RWPE1 (cell line): Measurements from ENCODE around the gene ATAT1.

Source experiments
- CTCF ChIA-PET: fragments of 350-600 bp; sonication (Branson Sonifier 250); formaldehyde crosslinking; extraction: SDS; loops from one replicate; lab custom pipeline; 2021; lab: Yijun Ruan, JAX
- POLR2A ChIA-PET: fragments of 400-600 bp; formaldehyde crosslinking; extraction: SDS; loops from one replicate; lab custom pipeline; 2020; ENCODE audit warnings: antibody characterized with exemption; ENCODE audit not compliant: low non-redundant PET; lab: Yijun Ruan, JAX
- DNase-seq: peaks from one replicate; pipeline ENCODE4 v3.0.0; 2012; ENCODE audit warnings: low spot score
- H3K27ac ChIP-seq: fragments of 450-650 bp; 2 replicates; pipeline ENCODE4 v1.5.1; 2017
- TF ChIP-seq, protein P1 (sequence below): fragments of 450-650 bp; conservative IDR thresholded peaks from 2 replicates; pipeline ENCODE4 v1.5.1; 2017; ENCODE audit warnings: low read depth, mild to moderate bottlenecking

The ATAT1 gene

DNA sequence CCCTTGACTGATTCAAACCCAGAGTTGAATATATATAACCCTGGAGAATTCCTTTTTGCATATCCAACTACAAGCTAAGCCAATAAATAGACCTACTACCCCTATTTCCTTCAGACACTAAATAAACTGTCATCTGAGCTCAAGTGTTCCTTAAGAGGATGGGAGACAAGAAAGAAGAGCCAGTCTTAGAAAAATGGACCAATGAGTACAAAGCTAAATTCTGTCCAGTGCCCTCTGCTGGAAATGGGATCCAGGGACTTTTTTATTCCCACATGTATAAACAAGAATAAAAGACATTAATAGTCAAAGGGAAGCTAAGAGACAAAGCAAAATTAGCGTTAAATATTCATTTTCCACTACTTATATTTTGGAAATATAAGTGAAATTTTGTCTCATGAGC, 14.5 kb upstream of the ATAT1 start:
- ChIA-PET CTCF (interaction anchor here (0.6 to 1.5 kb wide), 5 partner anchors 10 to 119 kb away, joined by 3 to 7 read pairs (median 3); no protein-coding TSS in a partner anchor), POLR2A (no interaction called here)
- no peak for DNase-seq
- H3K27ac ChIP-seq: no peak overlapping the region
- TF ChIP-seq, protein P1, sequence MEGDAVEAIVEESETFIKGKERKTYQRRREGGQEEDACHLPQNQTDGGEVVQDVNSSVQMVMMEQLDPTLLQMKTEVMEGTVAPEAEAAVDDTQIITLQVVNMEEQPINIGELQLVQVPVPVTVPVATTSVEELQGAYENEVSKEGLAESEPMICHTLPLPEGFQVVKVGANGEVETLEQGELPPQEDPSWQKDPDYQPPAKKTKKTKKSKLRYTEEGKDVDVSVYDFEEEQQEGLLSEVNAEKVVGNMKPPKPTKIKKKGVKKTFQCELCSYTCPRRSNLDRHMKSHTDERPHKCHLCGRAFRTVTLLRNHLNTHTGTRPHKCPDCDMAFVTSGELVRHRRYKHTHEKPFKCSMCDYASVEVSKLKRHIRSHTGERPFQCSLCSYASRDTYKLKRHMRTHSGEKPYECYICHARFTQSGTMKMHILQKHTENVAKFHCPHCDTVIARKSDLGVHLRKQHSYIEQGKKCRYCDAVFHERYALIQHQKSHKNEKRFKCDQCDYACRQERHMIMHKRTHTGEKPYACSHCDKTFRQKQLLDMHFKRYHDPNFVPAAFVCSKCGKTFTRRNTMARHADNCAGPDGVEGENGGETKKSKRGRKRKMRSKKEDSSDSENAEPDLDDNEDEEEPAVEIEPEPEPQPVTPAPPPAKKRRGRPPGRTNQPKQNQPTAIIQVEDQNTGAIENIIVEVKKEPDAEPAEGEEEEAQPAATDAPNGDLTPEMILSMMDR: no peak; the same call in 1 of the 2 replicates

DNA sequence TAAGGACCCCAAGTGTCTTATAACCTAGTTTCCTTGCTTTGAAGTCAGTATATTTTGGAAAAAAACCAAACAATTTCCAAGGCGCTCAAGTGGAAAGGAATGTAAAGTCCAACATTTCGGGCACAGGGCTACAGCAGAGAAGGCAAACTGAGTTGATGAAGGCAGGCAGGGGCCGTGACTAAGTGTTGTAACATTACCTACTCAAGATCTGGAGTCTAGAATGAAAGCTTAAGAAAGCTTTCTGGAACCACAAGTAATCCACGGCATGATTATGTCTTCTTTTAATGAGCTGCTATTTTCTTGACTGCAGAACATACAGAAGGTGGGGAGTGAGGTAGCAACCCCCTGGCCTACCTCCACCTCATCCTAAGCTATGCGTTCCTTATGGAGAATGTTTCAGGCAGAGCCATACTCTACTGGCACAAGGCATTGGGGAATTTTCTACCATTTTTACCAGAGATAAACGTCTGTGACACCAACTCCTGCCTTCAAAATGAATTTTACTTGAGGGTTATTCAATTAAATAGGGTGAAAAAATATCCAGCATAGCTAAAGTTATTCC, 13.9 kb upstream of the ATAT1 start:
- CTCF ChIA-PET: interaction anchor here (0.6 to 1.5 kb wide), 5 partner anchors 10 to 118 kb away, joined by 3 to 7 read pairs (median 3); no protein-coding TSS in a partner anchor
- TF ChIP-seq, protein P1: no peak
- no peak for DNase-seq
- POLR2A ChIA-PET: interaction anchor here (0.5 kb wide), 1 partner anchor 42 kb away, joined by 3 read pairs; no protein-coding TSS in a partner anchor
- no peak overlapping the region for H3K27ac ChIP-seq

DNA sequence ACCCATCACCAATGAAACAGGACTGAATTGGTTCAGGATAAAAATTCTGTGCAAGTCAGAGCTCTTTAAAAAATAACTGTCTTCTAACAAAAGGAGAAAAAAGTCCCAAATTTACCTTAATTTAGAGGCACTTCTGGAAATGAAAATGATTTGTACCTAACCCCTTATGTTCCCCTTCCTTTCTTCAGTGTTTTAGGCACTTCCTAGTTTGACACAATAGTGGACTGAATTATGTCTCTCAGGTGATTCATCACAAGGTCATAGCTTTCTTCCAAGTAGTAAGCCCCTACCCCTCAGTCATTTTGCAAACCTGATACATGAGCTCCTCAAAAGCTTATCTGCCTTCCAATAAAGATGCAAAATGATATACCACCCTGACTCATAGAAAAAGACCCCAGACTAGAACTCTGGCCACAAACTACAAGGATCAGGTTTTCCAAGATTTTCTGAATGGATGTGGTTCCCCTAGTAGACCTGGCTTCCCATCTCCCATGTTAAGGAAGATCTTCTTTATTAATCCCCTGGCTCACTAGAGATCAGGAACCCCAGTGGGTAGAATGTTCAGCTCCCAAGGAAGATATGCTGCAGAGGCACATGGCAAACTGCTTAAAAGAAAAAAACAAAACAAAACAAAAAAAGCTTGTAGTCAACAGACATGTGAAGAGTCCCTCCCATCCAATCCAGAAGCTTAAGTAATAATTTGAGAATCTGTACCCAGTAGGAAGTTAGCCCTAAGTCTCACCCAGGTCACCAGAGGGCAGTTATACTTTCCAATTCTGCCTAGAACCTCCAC, 13.2 kb upstream of the ATAT1 start:
- ChIA-PET POLR2A (interaction anchor here (0.5 to 0.6 kb wide), 3 partner anchors 33 to 287 kb away, joined by 3 read pairs; partner anchors contain the start of gene TRIM39), CTCF (interaction anchor here (0.6 to 1.5 kb wide), 5 partner anchors 11 to 1006 kb away, joined by 3 to 7 read pairs (median 4); no protein-coding TSS in a partner anchor)
- DNase-seq: no peak
- TF ChIP-seq, protein P1: no peak
- H3K27ac ChIP-seq: no peak overlapping the region

DNA sequence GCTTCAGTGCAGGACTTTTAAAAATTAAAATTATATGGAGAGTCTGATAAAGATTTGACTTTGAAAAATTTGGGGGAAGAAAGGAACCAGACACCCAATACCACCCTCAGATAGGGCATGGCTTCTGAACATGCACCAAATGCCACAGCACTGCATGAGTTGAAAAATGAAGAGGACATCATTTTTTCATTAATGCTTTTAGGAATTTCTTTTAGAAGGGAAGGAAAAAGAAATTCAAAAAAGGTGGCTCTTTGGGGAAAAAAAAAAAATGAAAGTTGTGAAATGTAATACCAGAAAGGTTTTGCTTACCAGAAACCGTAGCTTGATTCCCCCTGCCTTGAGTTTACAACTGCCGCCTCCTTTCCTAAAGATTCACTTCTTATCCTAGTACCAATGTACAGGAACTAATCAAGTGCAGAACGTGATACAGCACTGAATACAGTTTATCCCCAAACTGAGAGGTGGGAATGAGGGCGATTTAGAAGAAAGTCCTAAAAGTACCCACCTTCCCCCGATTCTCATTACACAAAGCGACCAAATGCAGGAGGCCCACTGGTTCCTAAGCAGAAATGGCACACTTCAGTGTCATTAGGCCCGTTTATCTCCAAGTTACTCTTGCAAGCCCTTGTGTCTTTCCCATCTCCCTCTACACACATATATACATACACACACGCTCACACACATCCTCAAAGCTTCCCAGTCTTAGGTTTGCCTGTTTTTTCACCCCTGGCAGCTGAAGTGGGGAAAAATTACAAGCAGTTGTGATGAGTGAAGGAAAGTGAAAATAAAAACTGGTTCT, 12.4 kb upstream of the ATAT1 start:
- ChIA-PET POLR2A (interaction anchor here (0.5 to 0.8 kb wide), 5 partner anchors 21 to 383 kb away, joined by 3 to 21 read pairs (median 5); no protein-coding TSS in a partner anchor), CTCF (interaction anchor here (0.7 kb wide), 5 partner anchors 11 to 1005 kb away, joined by 3 to 8 read pairs (median 4); no protein-coding TSS in a partner anchor)
- DNase-seq: no peak
- TF ChIP-seq, protein P1: no peak
- peak overlapping the region; percentile 57 for H3K27ac ChIP-seq

DNA sequence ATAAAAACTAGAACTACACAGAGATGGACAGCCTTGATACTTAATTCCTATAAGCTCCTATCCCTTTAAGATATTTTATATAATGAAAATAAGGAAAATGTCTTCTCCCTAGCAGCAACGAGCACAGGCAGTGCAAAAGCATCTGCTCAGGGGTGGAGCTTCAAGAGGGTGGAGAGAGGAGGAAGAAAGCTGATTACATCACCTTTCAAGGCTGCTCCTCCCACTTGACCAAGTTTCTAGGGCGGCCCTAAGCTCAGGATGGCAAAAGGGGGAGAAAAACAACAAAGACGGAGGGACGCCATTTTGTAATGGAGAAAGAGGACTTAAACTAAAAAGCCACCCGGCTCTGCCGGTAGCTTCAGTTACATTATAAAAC, 11.8 kb upstream of the ATAT1 start:
- peak overlapping the region; percentile 57 for H3K27ac ChIP-seq
- peak; percentile 86 for DNase-seq
- POLR2A ChIA-PET: interaction anchor here (0.5 to 0.8 kb wide), 4 partner anchors 20 to 383 kb away, joined by 3 to 21 read pairs (median 6); no protein-coding TSS in a partner anchor
- CTCF ChIA-PET: interaction anchor here (0.6 to 0.7 kb wide), 3 partner anchors 11 to 474 kb away, joined by 4 to 8 read pairs (median 4); no protein-coding TSS in a partner anchor
- TF ChIP-seq, protein P1: no peak
